Breast epithelium (tissue), 4 donors: ENCODE data around the gene IMPA2. TPM values are rescaled to one million over a fixed set of nuclear protein-coding genes. Genes with fewer than 3 reads are reported as not detected.
A peak's percentile ranks its signal among the peaks of the same experiment; 100 is the strongest.
"Not testable (repeated sequence)": the region's sequence is repeated elsewhere in the genome, so short reads cannot be mapped to it uniquely, and the experiment has no call there.

Experiments used
- DNase-seq, 2 donors: peaks; one replicate each; pipeline ENCODE4 v3.0.0-alpha.2; 2019; ENCODE audit warnings: low spot score in 2 of 2
- H3K27ac ChIP-seq, 2 donors: fragments of 200-600 bp; sonication (generic) in 1 of 2; one replicate each; pipeline ENCODE4 v1.5.1; 2016 to 2019; ENCODE audit warnings: mild to moderate bottlenecking in 1 of 2
- H3K27me3 ChIP-seq, 2 donors: fragments of 200-600 bp; sonication (generic) in 1 of 2; one replicate each; pipeline versions ENCODE4 v1.5.1 to v1.6.0; 2017 to 2019; ENCODE audit warnings: control low read depth in 1 of 2, mild to moderate bottlenecking in 1 of 2
- H3K36me3 ChIP-seq: fragments of 200-600 bp; one replicate; pipeline ENCODE4 v1.5.1; 2019
- H3K4me1 ChIP-seq, 2 donors: fragments of 200-600 bp; sonication (generic); one replicate each; pipeline ENCODE4 v1.5.1; 2016 to 2019; ENCODE audit warnings: control low read depth in 1 of 2
- H3K4me3 ChIP-seq, 3 donors: fragments of 200-600 bp; sonication (generic); 1 replicate in 2 of 3; 2 replicates in 1 of 3; pipeline ENCODE4 v1.5.1; 2016 to 2019; ENCODE audit warnings: mild to moderate bottlenecking in 3 of 3, moderate library complexity in 2 of 3
- H3K9me3 ChIP-seq, 2 donors: fragments of 200-600 bp; sonication (generic) in 1 of 2; one replicate each; pipeline ENCODE4 v1.5.1; 2016 to 2019; ENCODE audit warnings: control low read depth in 1 of 2
- CTCF ChIP-seq, 3 donors: fragments of 450-650 bp; IDR thresholded peaks; one replicate each; pipeline ENCODE4 v1.5.1; 2016 to 2017; ENCODE audit warnings: antibody characterized with exemption in 3 of 3, mild to moderate bottlenecking in 3 of 3, moderate library complexity in 3 of 3
- POLR2A ChIP-seq: fragments of 450-650 bp; IDR thresholded peaks from one replicate; pipeline ENCODE4 v1.6.1; 2016; ENCODE audit warnings: antibody characterized with exemption, mild to moderate bottlenecking, moderate library complexity
- POLR2AphosphoS5 ChIP-seq, 3 donors: sonication (generic); formaldehyde crosslinking; IDR thresholded peaks; one replicate each; pipeline ENCODE4 v1.6.1; 2017; ENCODE audit warnings: antibody characterized with exemption in 3 of 3
- intact Hi-C: fragments of 100-400 bp; cut with DNase I; formaldehyde crosslinking; loops from one replicate; pipeline ENCODE4 v1.15.1; 2023; ENCODE audit warnings: low total_unique reads
- total RNA-seq, 3 donors: library from RNA; depleted of rRNA; stranded (reverse); fragments of >200 nt; gene quantifications; one replicate each; pipeline ENCODE4 v1.1.0, GENCODE V29; 2016

The IMPA2 gene
- total RNA-seq, 3 donors from 2014 or later = 25.2 to 26.5 (median 26.2) TPM

GRCh38 chr18:11963991-11964484 is 17.3 kb upstream of the IMPA2 start:
- intact Hi-C loops = no loop called here
- no peaks in the 10 kb centered on the region for H3K36me3 ChIP-seq
- H3K4me3 ChIP-seq = no peak overlapping the region
- TF ChIP-seq CTCF (IDR thresholded peaks at IDR 0.05) = no peak
- TF ChIP-seq POLR2AphosphoS5 (IDR thresholded peaks at IDR 0.05) = no peak
- no peak for TF ChIP-seq POLR2A
- peak overlapping the region in 1 of 2 donors; percentile 10 for H3K27ac ChIP-seq
- no peak for DNase-seq
- no peaks in the 10 kb centered on the region for H3K27me3 ChIP-seq
- no peaks in the 10 kb centered on the region for H3K4me1 ChIP-seq
- H3K9me3 ChIP-seq = no peaks in the 10 kb centered on the region

DNA sequence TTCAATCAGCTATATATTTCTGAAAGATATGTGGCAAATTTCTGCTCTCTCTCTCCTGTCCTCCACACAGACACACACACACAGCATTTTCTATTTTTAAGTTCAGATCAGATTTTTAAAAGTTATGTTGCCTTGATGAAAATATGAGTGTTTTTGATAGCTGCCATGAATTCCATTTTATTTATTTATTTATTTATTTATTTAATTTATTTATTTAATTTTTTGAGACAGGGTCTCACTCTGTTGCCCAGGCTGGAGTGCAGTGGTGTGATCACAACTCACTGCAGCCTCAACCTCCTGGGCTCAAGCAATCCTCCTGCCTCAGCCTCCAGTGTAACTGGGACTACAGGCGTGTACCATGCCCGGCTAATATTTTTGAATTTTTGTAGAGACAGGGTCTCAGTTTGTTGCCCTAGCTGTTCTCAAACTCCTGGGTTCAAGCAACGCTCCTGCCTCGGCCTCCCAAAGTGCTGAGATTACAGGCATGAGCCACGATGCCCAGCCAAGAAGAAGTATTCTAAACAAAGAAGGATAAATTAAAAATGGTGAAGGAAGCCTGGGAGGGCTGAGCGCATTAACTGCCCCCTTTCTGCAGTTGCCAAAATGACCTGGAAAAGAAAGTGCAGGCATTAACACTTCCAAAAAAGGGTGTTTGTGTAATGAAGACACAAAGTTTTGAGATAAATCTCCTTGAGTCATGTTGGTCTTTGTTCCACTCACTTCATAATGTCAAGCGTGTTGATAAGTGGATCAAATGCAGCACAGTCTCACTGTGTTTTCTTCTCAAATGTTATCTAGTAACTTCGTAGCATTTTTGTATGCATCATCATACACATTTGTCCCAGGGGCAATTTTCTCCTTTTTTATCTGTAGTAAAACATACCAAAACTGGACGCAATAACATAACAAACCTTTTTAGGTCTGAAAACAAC is 11.1 kb upstream of the IMPA2 start:
- no peak for DNase-seq
- Histone ChIP-seq H3K4me3 (no peak overlapping the region), H3K36me3 (no peaks in the 10 kb centered on the region), H3K4me1 (no peaks in the 10 kb centered on the region), H3K27me3 (no peaks in the 10 kb centered on the region), H3K27ac (no peak overlapping the region), H3K9me3 (no peaks in the 10 kb centered on the region)
- no peak for TF ChIP-seq POLR2AphosphoS5 (IDR thresholded peaks at IDR 0.05)
- TF ChIP-seq POLR2A = no peak
- no peak for TF ChIP-seq CTCF (IDR thresholded peaks at IDR 0.05)
- intact Hi-C loops = no loop called here

DNA sequence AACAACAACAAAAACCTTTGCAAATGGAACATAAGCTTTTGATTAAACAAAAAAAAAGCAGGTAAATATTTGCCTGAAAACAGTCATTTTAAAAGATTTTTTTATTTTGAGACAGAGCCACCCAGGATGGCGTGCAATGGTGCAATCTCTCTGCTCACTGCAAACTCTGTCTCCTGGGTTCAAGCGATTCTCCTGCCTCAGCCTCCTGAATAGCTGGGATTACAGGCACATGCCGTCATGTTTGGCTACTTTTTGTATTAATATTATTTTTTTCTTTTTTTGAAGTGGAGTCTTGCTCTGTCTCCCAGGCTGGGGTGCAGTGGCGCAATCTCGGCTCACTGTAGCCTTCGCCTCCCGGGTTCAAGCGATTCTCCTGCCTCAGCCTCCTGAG is 10.5 kb upstream of the IMPA2 start:
- not testable (repeated sequence) for H3K27me3 ChIP-seq, DNase-seq, H3K4me3 ChIP-seq

DNA sequence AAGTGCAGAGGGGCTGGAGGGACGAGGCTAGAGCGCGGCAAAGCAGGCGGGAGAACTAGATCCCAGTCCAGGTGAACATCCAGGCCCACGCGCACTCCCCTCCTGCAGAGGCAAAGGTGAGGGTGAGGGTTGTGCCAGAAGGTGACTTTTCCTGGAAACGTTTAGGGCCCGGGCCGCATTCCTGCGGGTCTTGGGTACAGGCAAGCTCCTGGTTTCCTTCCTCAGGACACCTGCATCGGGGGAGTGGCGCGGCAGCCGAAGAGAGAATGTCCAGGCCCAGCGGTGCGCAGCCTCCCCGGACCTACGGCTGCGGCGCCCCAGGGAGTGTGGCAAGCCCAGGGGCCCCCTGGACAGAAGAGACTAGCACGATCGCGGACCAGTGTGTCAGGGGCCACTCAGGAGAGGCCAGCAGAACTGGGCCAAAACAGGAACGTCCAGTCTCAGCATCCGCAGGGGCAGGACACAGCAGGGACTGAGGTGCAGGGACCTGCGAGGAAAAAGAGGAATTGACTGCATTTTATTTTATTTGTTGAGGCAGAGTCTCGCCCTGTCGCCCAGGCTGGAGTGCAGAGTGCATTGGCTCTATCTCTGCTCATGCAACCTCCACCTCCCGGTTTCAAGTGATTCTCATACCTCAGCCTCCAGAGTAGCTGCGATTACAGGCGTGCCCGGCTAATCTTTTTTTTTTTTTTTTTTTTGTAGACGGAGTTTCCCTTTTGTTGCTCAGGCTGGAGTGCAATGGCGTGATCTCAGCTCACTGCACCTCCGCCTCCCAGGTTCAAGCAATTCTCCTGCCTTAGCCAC is 8.7 kb upstream of the IMPA2 start:
- TF ChIP-seq POLR2A = no peak
- TF ChIP-seq CTCF (IDR thresholded peaks at IDR 0.05) = no peak
- TF ChIP-seq POLR2AphosphoS5 (IDR thresholded peaks at IDR 0.05) = no peak
- Histone ChIP-seq H3K9me3 (no peaks in the 10 kb centered on the region), H3K36me3 (no peaks in the 10 kb centered on the region), H3K27me3 (no peaks in the 10 kb centered on the region), H3K4me3 (no peak overlapping the region), H3K27ac (no peak overlapping the region), H3K4me1 (no peaks in the 10 kb centered on the region)
- DNase-seq = no peak
- intact Hi-C loops = no loop called here

More for the DNA sequence above, 10.5 kb upstream of the IMPA2 start:
- H3K27ac ChIP-seq, H3K4me1 ChIP-seq, H3K36me3 ChIP-seq, H3K9me3 ChIP-seq, intact Hi-C loops: not testable (repeated sequence)

DNA sequence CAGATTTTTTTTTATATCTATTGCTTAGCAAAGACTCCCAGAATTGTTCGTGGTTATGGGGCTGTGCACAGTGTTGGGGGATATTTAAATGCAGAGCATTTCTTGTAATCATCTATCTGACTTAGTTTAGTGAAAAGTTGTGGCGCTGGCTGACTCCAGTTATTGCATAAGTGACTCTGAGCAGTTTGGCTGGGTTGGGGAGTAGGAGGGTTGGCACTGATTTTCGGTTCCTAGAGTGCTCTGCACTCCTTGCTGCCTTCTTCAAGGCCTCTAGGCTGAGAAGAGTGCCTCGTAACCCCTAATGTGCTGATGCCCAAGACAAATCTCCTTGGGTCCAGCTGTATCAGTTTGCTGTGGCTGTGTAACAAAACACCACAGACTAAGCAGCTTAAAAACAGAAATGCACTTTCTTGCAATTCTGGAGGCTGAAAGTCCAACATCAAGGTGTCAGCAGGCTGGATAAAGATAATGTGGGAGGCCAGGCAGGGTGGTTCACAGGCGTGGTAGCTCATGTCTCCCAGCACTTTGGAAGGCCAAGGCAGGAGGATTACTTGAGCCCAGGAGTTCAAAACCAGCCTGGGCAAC is 6.5 kb upstream of the IMPA2 start:
- Histone ChIP-seq H3K36me3 (no peaks in the 10 kb centered on the region), H3K27me3 (no peaks in the 10 kb centered on the region), H3K9me3 (no peaks in the 10 kb centered on the region), H3K4me3 (no peak overlapping the region), H3K27ac (no peak overlapping the region), H3K4me1 (peaks cover 0 to 2% of the 10 kb centered on the region in 2 donors)
- DNase-seq = no peak
- intact Hi-C loops = no loop called here
- TF ChIP-seq POLR2AphosphoS5 (IDR thresholded peaks at IDR 0.05) (no peak), CTCF (IDR thresholded peaks at IDR 0.05) (no peak), POLR2A (no peak)
